IPS DF 4.7 (cell line): ENCODE measurements around the gene TASP1.
"Not testable (repeated sequence)": the region's sequence is repeated elsewhere in the genome, so short reads cannot be mapped to it uniquely, and the experiment has no call there.

ENCODE experiments used
- DNase-seq: peaks from one replicate; pipeline ENCODE4 v3.0.0-alpha.2; 2013; ENCODE audit warnings: low spot score; ENCODE audit errors: extremely low read depth

TASP1 gene

GRCh38 chr20:13494019-13494418, 144.7 kb downstream of the TASP1 start:
- no peak for DNase-seq

- DNase-seq: no peak
Observed at GRCh38 chr20:13493143-13493542, 145.6 kb downstream of the TASP1 start.

- DNase-seq: peak; percentile 51
Observed at GRCh38 chr20:13492001-13492481, 146.7 kb downstream of the TASP1 start.

- DNase-seq: no peak
Observed at GRCh38 chr20:13487202-13487601, 151.5 kb downstream of the TASP1 start.

GRCh38 chr20:13486694-13487093, 152.0 kb downstream of the TASP1 start:
- DNase-seq: no peak

- DNase-seq: no peak
Observed at GRCh38 chr20:13485576-13485975, 153.2 kb downstream of the TASP1 start.

GRCh38 chr20:13485019-13485418, 153.7 kb downstream of the TASP1 start:
- DNase-seq: not testable (repeated sequence)

- DNase-seq: not testable (repeated sequence)
Observed at GRCh38 chr20:13483472-13483871, 155.3 kb downstream of the TASP1 start.

- DNase-seq: no peak
Observed at GRCh38 chr20:13478366-13478765, 160.4 kb downstream of the TASP1 start.

GRCh38 chr20:13474467-13474866, 164.3 kb downstream of the TASP1 start:
- no peak for DNase-seq

- DNase-seq: no peak
Observed at GRCh38 chr20:13469262-13469661, 169.5 kb downstream of the TASP1 start.

- DNase-seq: no peak
Observed at GRCh38 chr20:13468166-13468565, 170.6 kb downstream of the TASP1 start.

- no peak for DNase-seq
Observed at GRCh38 chr20:13464702-13465101, 174.0 kb downstream of the TASP1 start.

GRCh38 chr20:13461849-13462458, 176.8 kb downstream of the TASP1 start:
- DNase-seq: no peak

- DNase-seq: no peak
Observed at GRCh38 chr20:13458860-13459451, 179.8 kb downstream of the TASP1 start.

GRCh38 chr20:13457487-13457886, 181.2 kb downstream of the TASP1 start:
- no peak for DNase-seq

- DNase-seq: no peak
Observed at GRCh38 chr20:13455713-13456112, 183.0 kb downstream of the TASP1 start.

- DNase-seq: no peak
Observed at GRCh38 chr20:13453367-13453766, 185.4 kb downstream of the TASP1 start.

GRCh38 chr20:13452470-13453124, 186.1 kb downstream of the TASP1 start:
- DNase-seq: no peak

- DNase-seq: no peak
Observed at GRCh38 chr20:13449868-13450434, 188.8 kb downstream of the TASP1 start.

GRCh38 chr20:13447385-13448180, 191.1 kb downstream of the TASP1 start:
- no peak for DNase-seq

GRCh38 chr20:13443690-13444089, 195.0 kb downstream of the TASP1 start:
- no peak for DNase-seq
